ENCODE data around the gene FIGLA.

- TF ChIP-seq POLR2AphosphoS5 (IDR thresholded peaks at IDR 0.05; ENCODE audit: insufficient read depth in 1 of 2, low read depth in 1 of 2) (no peak), CTCF (IDR thresholded peaks at IDR 0.05) (no peak)
These were observed 13.0 kb downstream of the FIGLA start for GRCh38 chr2:70777450-70777849.

Measured in vagina (tissue), 2 donors.